GM19193 (cell line): ENCODE data around the gene LMOD1.

Experiments used
- POLR2A ChIP-seq: IDR thresholded peaks from 4 replicates; pipeline ENCODE4 v1.6.1; 2011; ENCODE audit not compliant: insufficient read depth, insufficient read length; ENCODE audit errors: extremely low read depth

LMOD1 gene

DNA sequence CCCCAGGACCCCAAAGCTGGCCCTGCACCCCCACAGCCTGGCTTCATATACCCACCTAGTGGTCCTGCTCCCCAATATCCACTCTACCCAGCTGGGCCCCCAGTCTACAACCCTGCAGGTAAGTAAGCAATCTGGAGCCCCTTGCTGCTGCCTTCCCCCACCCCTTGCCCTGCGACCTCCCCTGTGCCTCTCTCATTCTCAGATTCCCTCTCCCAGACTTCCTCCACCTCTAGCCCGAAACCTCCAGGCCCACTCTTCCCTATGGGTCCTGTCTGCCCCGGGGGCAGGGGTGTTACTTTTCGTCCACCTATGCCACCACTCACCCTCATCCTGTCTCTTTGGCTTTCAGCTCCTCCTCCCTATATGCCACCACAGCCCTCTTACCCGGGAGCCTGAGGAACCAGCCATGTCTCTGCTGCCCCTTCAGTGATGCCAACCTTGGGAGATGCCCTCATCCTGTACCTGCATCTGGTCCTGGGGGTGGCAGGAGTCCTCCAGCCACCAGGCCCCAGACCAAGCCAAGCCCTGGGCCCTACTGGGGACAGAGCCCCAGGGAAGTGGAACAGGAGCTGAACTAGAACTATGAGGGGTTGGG, 54.8 kb downstream of the LMOD1 start:
- TF ChIP-seq POLR2A = no peak

- TF ChIP-seq POLR2A = no peak
Measured at GRCh38 chr1:201890806-201891450, 55.4 kb downstream of the LMOD1 start.

- no peak for TF ChIP-seq POLR2A
Measured at GRCh38 chr1:201890223-201890622, 56.1 kb downstream of the LMOD1 start.

DNA sequence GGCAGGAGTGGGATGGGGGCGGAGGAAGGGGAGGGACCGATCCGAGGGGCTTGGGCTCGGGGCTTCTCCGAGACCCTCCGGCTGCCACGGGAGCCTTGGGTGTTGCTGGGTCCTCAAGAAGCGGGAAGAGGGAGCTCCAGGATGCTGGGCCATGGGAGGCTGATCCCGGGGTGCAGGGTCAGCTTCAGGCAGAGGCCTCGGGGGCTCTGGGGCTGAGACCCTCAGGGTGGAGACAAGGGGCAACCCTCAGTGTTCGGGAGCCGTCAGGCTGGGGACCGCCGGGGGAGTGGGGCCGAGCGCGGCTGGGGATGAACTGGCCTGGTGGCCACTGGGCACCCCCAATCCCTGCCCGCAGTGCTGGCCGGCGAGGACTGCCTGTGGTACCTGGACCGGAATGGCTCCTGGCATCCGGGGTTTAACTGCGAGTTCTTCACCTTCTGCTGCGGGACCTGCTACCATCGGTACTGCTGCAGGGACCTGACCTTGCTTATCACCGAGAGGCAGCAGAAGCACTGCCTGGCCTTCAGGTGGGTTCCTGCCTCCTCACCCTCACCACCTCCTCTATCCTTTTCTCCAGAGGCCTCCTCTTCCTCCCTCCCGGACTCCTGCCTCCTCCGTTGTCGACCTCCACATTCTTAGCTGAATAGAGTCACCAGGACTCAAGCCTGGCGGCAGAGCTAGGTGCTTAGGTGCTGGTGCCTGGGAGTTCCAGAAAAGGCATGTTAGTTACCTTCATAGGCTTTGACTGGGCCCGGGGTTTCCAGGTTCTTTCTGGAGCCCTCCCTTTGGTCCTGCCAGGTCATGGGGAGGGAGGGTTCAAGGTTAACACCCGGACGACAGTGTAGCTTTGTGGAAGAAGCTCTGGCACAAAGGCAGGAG, 57.0 kb downstream of the LMOD1 start:
- TF ChIP-seq POLR2A = no peak

GRCh38 chr1:201888282-201889089, 57.9 kb downstream of the LMOD1 start, which contains the start of gene SHISA4:
SHISA4 (plus strand) TSS chr1:201888898; CDS start chr1:201888995, 97 bp downstream.
- no peak for TF ChIP-seq POLR2A

DNA sequence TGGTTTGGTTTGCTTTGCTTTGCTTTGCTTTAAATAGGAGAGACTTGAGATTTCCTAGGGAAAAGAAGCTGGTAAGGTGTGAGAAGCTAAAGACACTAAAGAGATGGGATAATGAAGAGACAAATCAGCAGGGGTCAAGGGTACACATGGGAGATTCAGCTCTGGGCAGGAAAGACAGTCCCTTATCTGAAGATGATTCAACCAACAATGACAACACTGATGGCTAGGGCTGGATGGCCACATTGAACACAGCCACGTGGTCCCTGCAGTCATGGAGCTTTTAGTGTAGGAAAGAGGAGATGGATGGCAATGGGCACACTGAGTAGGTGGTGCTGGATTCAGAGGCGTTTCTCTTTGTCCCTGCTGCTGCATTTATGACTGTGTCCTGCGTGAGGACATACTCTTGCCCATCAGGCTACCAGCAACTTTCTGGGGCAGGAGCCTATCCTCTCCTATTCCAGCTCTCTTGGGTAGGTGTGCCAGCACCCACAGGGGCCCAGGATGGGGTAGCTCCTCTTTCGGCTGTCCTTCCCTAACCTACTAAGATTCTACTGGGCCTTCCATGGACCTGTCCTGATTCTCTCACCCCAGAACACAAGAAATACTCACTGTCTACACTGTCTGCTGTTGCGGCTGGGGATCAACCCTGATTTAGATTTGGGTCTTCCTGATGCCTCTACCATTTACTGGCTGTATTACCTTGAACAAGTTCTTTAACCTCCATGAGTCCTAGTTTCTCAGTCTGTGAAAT, 59.1 kb downstream of the LMOD1 start:
- TF ChIP-seq POLR2A = no peak

DNA sequence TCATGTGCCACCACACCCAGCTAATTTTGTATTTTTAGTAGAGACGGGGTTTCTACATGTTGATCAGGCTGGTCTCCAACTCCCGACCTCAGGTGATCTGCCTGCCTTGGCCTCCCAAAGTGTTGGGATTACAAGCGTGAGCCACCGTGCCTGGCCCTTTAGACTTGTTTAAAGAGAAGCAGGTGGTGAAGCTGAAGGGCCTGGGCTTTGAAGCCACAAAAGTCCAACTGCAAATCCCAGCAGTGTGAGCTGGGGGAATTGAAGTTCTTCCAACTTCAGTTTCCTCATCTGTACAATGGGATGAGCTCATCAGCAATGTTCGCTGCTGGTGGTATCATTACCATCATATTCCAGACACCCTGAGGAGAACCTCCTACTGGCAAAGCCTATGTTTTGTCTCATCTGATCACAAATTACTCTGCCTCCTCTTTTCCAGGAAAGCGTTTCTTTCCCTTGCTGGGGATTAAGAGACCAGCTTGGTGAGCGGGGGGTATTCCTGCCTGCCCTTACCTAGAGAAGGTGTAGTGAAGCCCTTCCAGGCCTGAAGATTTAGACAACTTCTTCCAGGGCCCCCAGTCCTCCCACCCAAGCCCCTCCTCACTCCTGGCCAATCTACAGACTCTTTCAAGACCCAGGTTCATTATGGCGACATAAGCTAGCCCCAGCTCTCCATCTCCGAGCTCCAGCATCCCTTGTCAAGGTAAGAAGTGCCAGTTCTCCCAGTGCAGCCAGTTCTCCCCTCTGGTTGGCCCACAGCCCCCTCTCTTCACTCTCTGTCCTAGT, 60.1 kb downstream of the LMOD1 start:
- TF ChIP-seq POLR2A = no peak

DNA sequence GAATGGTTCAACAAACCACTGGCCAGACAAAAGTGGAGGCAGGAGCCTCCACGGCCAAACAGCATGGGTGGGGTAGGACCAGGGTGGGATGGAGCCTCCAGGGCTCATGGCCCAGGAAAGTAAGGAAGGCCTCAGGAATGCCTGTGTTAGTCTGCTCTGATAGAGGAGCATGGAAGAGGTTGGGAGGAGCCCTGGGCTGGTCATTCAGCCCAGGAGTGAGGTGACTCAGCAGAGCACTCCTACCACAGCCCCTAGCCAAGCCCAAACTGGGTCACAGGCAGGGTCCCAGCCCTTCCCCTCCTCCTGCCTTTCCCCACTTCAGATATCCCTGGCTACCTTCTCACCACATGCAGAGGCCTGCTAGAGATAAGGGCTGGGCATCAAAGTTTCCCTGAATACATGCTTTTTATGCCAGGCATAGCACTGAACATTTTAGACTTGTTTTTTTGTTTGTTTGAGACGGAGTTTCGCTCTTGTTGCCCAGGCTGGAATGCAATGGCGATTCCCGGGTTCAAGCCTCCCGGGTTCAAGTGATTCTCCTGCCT, 60.7 kb downstream of the LMOD1 start:
- no peak for TF ChIP-seq POLR2A

DNA sequence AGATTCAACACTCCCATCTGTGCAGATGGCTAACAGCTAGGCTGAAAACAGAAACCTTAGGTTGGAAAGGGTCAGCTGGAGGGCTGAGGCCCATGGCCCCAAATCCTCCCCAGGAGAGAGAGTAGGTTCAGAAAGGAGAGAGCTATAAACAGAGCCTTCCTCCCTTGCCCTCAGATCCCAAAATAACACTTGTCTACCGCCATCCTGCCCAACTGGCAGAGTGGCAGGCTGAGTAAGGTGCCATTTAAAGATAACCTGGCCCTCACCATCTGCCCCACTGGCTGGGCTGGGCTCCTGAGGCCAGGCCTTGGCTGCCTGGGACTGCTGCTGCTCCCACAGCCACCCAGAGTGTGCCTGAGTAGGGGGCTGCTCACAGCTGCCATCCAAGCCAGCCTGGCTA, 61.9 kb downstream of the LMOD1 start:
- no peak for TF ChIP-seq POLR2A

GRCh38 chr1:201883786-201884185, 62.6 kb downstream of the LMOD1 start:
- TF ChIP-seq POLR2A = no peak

DNA sequence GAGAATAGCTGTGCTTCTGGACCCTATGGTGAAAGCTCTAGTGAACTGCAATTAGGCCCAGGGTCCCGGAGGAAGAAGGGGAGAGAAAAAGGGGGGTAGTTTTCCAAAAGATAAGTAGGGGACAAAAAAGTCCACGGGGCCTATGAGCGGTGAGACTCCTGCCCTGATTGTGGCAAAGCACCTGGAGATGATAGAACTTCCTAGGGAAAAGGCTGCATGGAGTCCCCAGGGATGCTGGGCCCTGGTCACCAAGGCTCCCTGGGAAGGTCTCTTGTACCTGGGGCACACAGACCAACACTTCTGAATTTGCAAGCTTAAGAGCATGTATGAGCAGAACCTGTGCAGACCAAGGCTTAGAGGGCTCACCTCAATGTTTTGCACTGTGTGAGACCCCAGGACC, 63.1 kb downstream of the LMOD1 start:
- no peak for TF ChIP-seq POLR2A

GRCh38 chr1:201882665-201883132, 63.6 kb downstream of the LMOD1 start:
- TF ChIP-seq POLR2A = no peak

DNA sequence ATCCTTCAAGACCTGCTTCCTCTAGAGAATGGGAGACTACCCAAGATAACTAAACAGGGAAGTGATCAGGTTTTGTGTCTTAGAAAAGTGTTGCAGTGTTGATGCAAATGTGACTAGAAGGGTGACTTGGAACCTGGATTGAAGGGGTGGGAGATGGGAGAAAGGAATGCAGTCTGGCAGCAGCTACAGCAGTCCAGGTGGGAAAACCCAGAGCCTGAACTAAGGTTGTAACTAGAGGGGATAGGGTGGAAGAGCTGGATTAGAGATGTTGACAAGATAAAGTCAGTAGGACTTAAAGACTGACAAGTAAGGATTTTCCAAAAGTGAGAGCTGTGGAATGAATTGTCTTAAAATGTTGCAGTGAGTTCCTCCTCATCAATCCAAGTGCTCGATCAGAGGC, 64.7 kb downstream of the LMOD1 start:
- no peak for TF ChIP-seq POLR2A
